PC-3 (cell line): ENCODE data around the gene TMEM204.

Experiments used
- EZH2 ChIP-seq: fragments of 300-600 bp; sonication (generic); IDR thresholded peaks from one replicate; pipeline ENCODE4 v1.6.1; 2017; ENCODE audit warnings: antibody characterized with exemption, mild to moderate bottlenecking, low read length; ENCODE audit not compliant: unreplicated experiment
- TF ChIP-seq, protein P1 (sequence below): fragments of 300-600 bp; sonication (generic); conservative IDR thresholded peaks from 2 replicates; pipeline ENCODE4 v1.5.1; 2017; ENCODE audit warnings: antibody characterized with exemption, low read depth, mild to moderate bottlenecking, low read length

DNA sequence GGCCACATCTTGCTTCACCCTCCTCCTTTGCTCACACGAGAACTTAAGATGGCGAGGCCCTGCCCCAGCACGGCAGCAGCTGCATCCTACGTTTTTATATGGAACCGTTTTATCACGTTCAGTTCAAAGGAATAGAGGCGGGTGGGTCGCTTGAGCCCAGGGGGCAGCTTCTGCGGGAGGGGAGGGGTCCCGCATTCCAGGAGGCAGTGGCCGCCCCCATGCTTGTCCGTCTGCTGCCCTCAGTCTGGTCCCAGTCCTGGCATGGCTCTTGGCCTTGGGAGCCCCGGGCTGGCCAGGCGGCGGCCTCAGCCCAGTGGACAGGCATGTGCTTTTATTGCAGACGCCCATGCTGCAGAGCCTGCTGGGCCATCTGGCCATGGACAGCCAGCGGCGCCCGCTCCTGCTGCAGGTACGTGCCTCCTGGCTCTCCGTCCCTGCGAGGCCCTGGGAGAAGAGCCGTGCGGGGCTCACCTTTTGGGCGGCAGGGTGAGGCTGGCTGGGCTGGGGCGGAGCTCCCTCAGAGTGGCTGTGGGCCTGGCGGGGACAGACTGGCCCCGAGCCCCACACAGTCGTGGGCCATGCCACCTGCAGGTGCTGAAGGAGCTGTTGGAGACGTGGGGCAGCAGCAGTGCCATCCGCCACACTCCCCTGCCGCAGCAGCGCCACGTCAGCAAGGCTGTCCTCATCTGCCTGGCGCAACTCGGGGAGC is 33.6 kb upstream of the TMEM204 start:
- no peak for TF ChIP-seq EZH2
- TF ChIP-seq, protein P1, sequence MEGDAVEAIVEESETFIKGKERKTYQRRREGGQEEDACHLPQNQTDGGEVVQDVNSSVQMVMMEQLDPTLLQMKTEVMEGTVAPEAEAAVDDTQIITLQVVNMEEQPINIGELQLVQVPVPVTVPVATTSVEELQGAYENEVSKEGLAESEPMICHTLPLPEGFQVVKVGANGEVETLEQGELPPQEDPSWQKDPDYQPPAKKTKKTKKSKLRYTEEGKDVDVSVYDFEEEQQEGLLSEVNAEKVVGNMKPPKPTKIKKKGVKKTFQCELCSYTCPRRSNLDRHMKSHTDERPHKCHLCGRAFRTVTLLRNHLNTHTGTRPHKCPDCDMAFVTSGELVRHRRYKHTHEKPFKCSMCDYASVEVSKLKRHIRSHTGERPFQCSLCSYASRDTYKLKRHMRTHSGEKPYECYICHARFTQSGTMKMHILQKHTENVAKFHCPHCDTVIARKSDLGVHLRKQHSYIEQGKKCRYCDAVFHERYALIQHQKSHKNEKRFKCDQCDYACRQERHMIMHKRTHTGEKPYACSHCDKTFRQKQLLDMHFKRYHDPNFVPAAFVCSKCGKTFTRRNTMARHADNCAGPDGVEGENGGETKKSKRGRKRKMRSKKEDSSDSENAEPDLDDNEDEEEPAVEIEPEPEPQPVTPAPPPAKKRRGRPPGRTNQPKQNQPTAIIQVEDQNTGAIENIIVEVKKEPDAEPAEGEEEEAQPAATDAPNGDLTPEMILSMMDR = no peak
